ENCODE measurements around the gene HSBP1L1.

GRCh38 chr18:79924814-79925731 is 39.4 kb upstream of the HSBP1L1 start:
- TF ChIP-seq CTCF (IDR thresholded peaks at IDR 0.05) (no peak), POLR2A (IDR thresholded peaks at IDR 0.05) (no peak), POLR2AphosphoS5 (IDR thresholded peaks at IDR 0.05) (no peak)

All from breast epithelium (tissue), 3 donors.